ENCODE measurements around the gene SERPINB3.

The SERPINB3 gene

GRCh38 chr18:63617049-63617914 lies 44.4 kb downstream of the SERPINB3 start:
- Histone ChIP-seq H3K36me3 (ENCODE audit: control insufficient read depth in 2 of 2, insufficient read depth in 2 of 2, low read length in 2 of 2) (no peaks in the 10 kb centered on the region), H3K4me1 (ENCODE audit: control insufficient read depth, insufficient read depth, low read length) (peaks cover 3% of the 10 kb centered on the region), H3K27me3 (ENCODE audit: control insufficient read depth in 1 of 2, insufficient read depth in 2 of 2, low read length in 2 of 2) (no peaks in the 10 kb centered on the region), H3K9me3 (ENCODE audit: control insufficient read depth in 2 of 2, low read length in 2 of 2) (peaks cover 7 to 11% of the 10 kb centered on the region in 2 donors), H3K9ac (ENCODE audit: low read length in 2 of 2) (no peak overlapping the region), H3K27ac (ENCODE audit: low read length) (no peak overlapping the region), H3K4me3 (ENCODE audit: low read length in 2 of 2) (no peak overlapping the region)

GRCh38 chr18:63613420-63613819 lies 48.3 kb downstream of the SERPINB3 start:
- H3K9me3 ChIP-seq (ENCODE audit: control insufficient read depth in 2 of 2, low read length in 2 of 2), result no peaks in the 10 kb centered on the region
- H3K27me3 ChIP-seq (ENCODE audit: control insufficient read depth in 1 of 2, insufficient read depth in 2 of 2, low read length in 2 of 2), result no peaks in the 10 kb centered on the region
- no peak overlapping the region for H3K9ac ChIP-seq (ENCODE audit: low read length in 2 of 2)
- peaks cover 3% of the 10 kb centered on the region for H3K4me1 ChIP-seq (ENCODE audit: control insufficient read depth, insufficient read depth, low read length)
- H3K4me3 ChIP-seq (ENCODE audit: low read length in 2 of 2), result no peak overlapping the region
- H3K36me3 ChIP-seq (ENCODE audit: control insufficient read depth in 2 of 2, insufficient read depth in 2 of 2, low read length in 2 of 2), result no peaks in the 10 kb centered on the region
- no peak overlapping the region for H3K27ac ChIP-seq (ENCODE audit: low read length)

- Histone ChIP-seq H3K27ac (ENCODE audit: low read length) (peak overlapping the region; percentile 19), H3K27me3 (ENCODE audit: control insufficient read depth in 1 of 2, insufficient read depth in 2 of 2, low read length in 2 of 2) (no peaks in the 10 kb centered on the region), H3K9ac (ENCODE audit: low read length in 2 of 2) (no peak overlapping the region), H3K9me3 (ENCODE audit: control insufficient read depth in 2 of 2, low read length in 2 of 2) (no peaks in the 10 kb centered on the region), H3K4me1 (ENCODE audit: control insufficient read depth, insufficient read depth, low read length) (no peaks in the 10 kb centered on the region), H3K36me3 (ENCODE audit: control insufficient read depth in 2 of 2, insufficient read depth in 2 of 2, low read length in 2 of 2) (no peaks in the 10 kb centered on the region), H3K4me3 (ENCODE audit: low read length in 2 of 2) (no peak overlapping the region)
Observed at GRCh38 chr18:63606526-63606925, 55.2 kb downstream of the SERPINB3 start.

Measured in stomach smooth muscle (tissue), 2 donors.